ENCODE measurements around the gene OPCML. TPM values are rescaled to one million over a fixed set of nuclear protein-coding genes. Genes with fewer than 3 reads are reported as not detected.

OPCML gene
- total RNA-seq, 1 experiment from 2014 or later = 0.94 TPM

GRCh38 chr11:132646890-132647289, 885.4 kb downstream of the OPCML start:
- Histone ChIP-seq H3T11ph (ENCODE audit: low read length) (no peak overlapping the region), H3K9ac (ENCODE audit: extremely low read depth, insufficient read length, low read length) (no peak overlapping the region), H3K27ac (ENCODE audit: insufficient read length, low read depth, low read length) (no peak overlapping the region), H3K4ac (ENCODE audit: low read depth, low read length) (no peak overlapping the region), H3K79me1 (ENCODE audit: insufficient read depth, low read depth, low read length, poor library complexity, severe bottlenecking) (no peaks in the 10 kb centered on the region), H3K79me2 (ENCODE audit: insufficient read depth, low read length) (no peaks in the 10 kb centered on the region), H3K18ac (ENCODE audit: insufficient read length, low read depth, low read length) (no peak overlapping the region), H2AFZ (ENCODE audit: low read length) (no peak overlapping the region), H3K56ac (ENCODE audit: insufficient read length, low read depth, low read length) (no peak overlapping the region), H3K23me2 (ENCODE audit: insufficient read length, low read depth, low read length, poor library complexity, severe bottlenecking) (no peaks in the 10 kb centered on the region), H2BK5ac (ENCODE audit: insufficient read length, low read length) (no peak overlapping the region), H2AK5ac (ENCODE audit: insufficient read length, low read length) (no peak overlapping the region), H4K5ac (ENCODE audit: insufficient read length, low read depth, low read length) (no peak overlapping the region), H4K91ac (ENCODE audit: insufficient read length, low read depth, low read length) (no peak overlapping the region), H2BK20ac (ENCODE audit: low read depth, low read length, poor library complexity, severe bottlenecking) (no peak overlapping the region), H3K14ac (ENCODE audit: insufficient read depth, low read length) (no peak overlapping the region), H2BK15ac (ENCODE audit: low read depth, low read length) (no peak overlapping the region), H2BK120ac (ENCODE audit: low read depth, low read length, poor library complexity, severe bottlenecking) (no peak overlapping the region), H2BK12ac (ENCODE audit: insufficient read length, low read depth, low read length) (no peak overlapping the region), H3K9me3 (ENCODE audit: control insufficient read depth, low read depth, low read length) (no peaks in the 10 kb centered on the region), H4K8ac (replicated peaks; ENCODE audit: insufficient read length, low read depth, low read length) (no peak overlapping the region), H4K20me1 (ENCODE audit: control insufficient read depth, insufficient read depth, insufficient read length) (no peaks in the 10 kb centered on the region), H3K4me1 (ENCODE audit: insufficient read depth, low read length) (no peaks in the 10 kb centered on the region), H3K27me3 (ENCODE audit: insufficient read depth, low read length) (no peaks in the 10 kb centered on the region), H3K23ac (ENCODE audit: insufficient read length, low read depth, low read length) (no peak overlapping the region), H3K4me2 (ENCODE audit: insufficient read depth, insufficient read length, low read length) (no peak overlapping the region)
- TF ChIP-seq CTCF (conservative IDR thresholded peaks at IDR 0.05) = no peak
- Mint-ChIP-seq H3K4me1 (peaks cover 32 to 34% of the 10 kb centered on the region in 2 experiments), H3K27ac (no peak overlapping the region), H3K27me3 (ENCODE audit: low read depth) (peaks cover 1% of the 10 kb centered on the region; the same call in 1 of the 2 replicates), H3K4me3 (no peak overlapping the region), H3K36me3 (ENCODE audit: insufficient read depth in 1 of 3, low read depth in 3 of 3) (no peaks in the 10 kb centered on the region), H3K9me3 (no peaks in the 10 kb centered on the region; a peak in 1 of 5 replicates)
- no peak for DNase-seq
- WGBS (ENCODE audit: extremely low coverage, insufficient read length, low lambda C conversion rate) = no CpG with 5 or more reads among the region's 2 CpGs

Data from H9 (cell line).